Gastrocnemius medialis (tissue), 4 donors: ENCODE measurements around the gene EIF3M. TPM values are rescaled to one million over a fixed set of nuclear protein-coding genes. Genes with fewer than 3 reads are reported as not detected.

Experiments used
- ATAC-seq, 2 donors: fragments of 150-250 bp; one replicate each; pipeline ENCODE4 v1.9.1; 2016
- DNase-seq, 2 donors: peaks; one replicate each; pipeline ENCODE4 v3.0.0-alpha.2; 2019
- H3K27ac ChIP-seq, 4 donors: fragments of 200-600 bp; sonication (generic); 1 replicate in 1 of 4; 2 replicates in 3 of 4; pipeline ENCODE4 v1.5.1; 2016 to 2018; ENCODE audit warnings: mild to moderate bottlenecking in 2 of 4, moderate library complexity in 1 of 4
- H3K27me3 ChIP-seq, 3 donors: fragments of 200-600 bp; sonication (generic) in 2 of 3; 1 replicate in 1 of 3; 2 replicates in 2 of 3; pipeline versions ENCODE4 v1.5.1 to v1.6.0; 2016 to 2019; ENCODE audit warnings: mild to moderate bottlenecking in 1 of 3, moderate library complexity in 1 of 3
- H3K36me3 ChIP-seq, 2 donors: fragments of 200-600 bp; sonication (generic) in 1 of 2; one replicate each; pipeline ENCODE4 v1.5.1; 2017 to 2018
- H3K4me1 ChIP-seq, 2 donors: fragments of 200-600 bp; sonication (generic) in 1 of 2; one replicate each; pipeline ENCODE4 v1.5.1; 2016 to 2017; ENCODE audit warnings: mild to moderate bottlenecking in 2 of 2
- H3K4me3 ChIP-seq, 4 donors: fragments of 200-600 bp; sonication (generic) in 3 of 4; 1 replicate in 1 of 4; 2 replicates in 3 of 4; pipeline ENCODE4 v1.5.1; 2016 to 2019; ENCODE audit warnings: mild to moderate bottlenecking in 2 of 4
- H3K9me3 ChIP-seq, 3 donors: fragments of 200-600 bp; sonication (generic) in 2 of 3; 1 replicate in 1 of 3; 2 replicates in 2 of 3; pipeline ENCODE4 v1.5.1; 2016 to 2019
- CTCF ChIP-seq, 5 experiments: fragments of 450-650 bp in 3 of 5; fragments of 200-600 bp in 2 of 5; sonication (generic) in 2 of 5; IDR thresholded peaks in 4 of 5; conservative IDR thresholded peaks in 1 of 5; 1 replicate in 4 of 5; 2 replicates in 1 of 5; pipeline ENCODE4 v1.5.1; 2016 to 2019; ENCODE audit warnings: antibody characterized with exemption in 5 of 5, mild to moderate bottlenecking in 3 of 5, moderate library complexity in 3 of 5
- POLR2A ChIP-seq, 2 donors: fragments of 450-650 bp; IDR thresholded peaks; one replicate each; pipeline ENCODE4 v1.6.1; 2017; ENCODE audit warnings: antibody characterized with exemption in 2 of 2, mild to moderate bottlenecking in 2 of 2, moderate library complexity in 2 of 2
- in situ Hi-C, 4 donors: fragments of 200-750 bp; cut with MboI; loops; one replicate each; pipeline versions ENCODE4 v1.15.0 to v1.8.0; 2017; ENCODE audit warnings: low sequenced_read_pairs in 4 of 4
- intact Hi-C: fragments of 100-400 bp; cut with DNase I; formaldehyde crosslinking; loops from one replicate; pipeline ENCODE4 v1.15.1; 2023; ENCODE audit warnings: low total_unique reads
- total RNA-seq, 4 donors: library from RNA; depleted of rRNA; stranded (reverse); fragments of >200 nt; gene quantifications; one replicate each; pipeline versions ENCODE4 v1.1.0 to v1.2.3, GENCODE V29; 2016

EIF3M gene
- total RNA-seq, 4 donors from 2014 or later = 335 to 393 (median 355) TPM

- ATAC-seq = no peak
- in situ Hi-C loops (no loop called here), intact Hi-C loops (no loop called here)
- DNase-seq = no peak
- H3K9me3 ChIP-seq = no peaks in the 10 kb centered on the region
- no peaks in the 10 kb centered on the region for H3K4me1 ChIP-seq
- TF ChIP-seq POLR2A (IDR thresholded peaks at IDR 0.05) (no peak), CTCF (IDR thresholded peaks at IDR 0.05 in 4 of 5, conservative IDR thresholded peaks at IDR 0.05 in 1 of 5) (no peak)
- H3K27ac ChIP-seq = no peak overlapping the region
- no peak overlapping the region for H3K4me3 ChIP-seq
- no peaks in the 10 kb centered on the region for H3K36me3 ChIP-seq
- H3K27me3 ChIP-seq = peaks cover 0 to 6% (median 0%) of the 10 kb centered on the region in 3 donors
Measured at GRCh38 chr11:32574421-32574820, 9.2 kb upstream of the EIF3M start.

- TF ChIP-seq CTCF (IDR thresholded peaks at IDR 0.05 in 4 of 5, conservative IDR thresholded peaks at IDR 0.05 in 1 of 5) (no peak), POLR2A (IDR thresholded peaks at IDR 0.05) (no peak)
- Histone ChIP-seq H3K36me3 (no peaks in the 10 kb centered on the region), H3K27ac (no peak overlapping the region), H3K27me3 (peaks cover 0 to 6% (median 0%) of the 10 kb centered on the region in 3 donors), H3K4me3 (no peak overlapping the region), H3K9me3 (no peaks in the 10 kb centered on the region), H3K4me1 (no peaks in the 10 kb centered on the region)
- no peak for DNase-seq
- no peak for ATAC-seq
- in situ Hi-C loops (loop anchor here in 3 of 4 donors (25.0 kb wide), 3 partner anchors 312 to 587 kb away; partner anchors contain the start of genes CSTF3 (in 2 of the 3), QSER1 (in 1 of the 3) and TCP11L1 (in 1 of the 3)), intact Hi-C loops (no loop called here)
Measured at GRCh38 chr11:32575070-32575469, 8.6 kb upstream of the EIF3M start.

- TF ChIP-seq POLR2A (IDR thresholded peaks at IDR 0.05) (no peak), CTCF (IDR thresholded peaks at IDR 0.05 in 4 of 5, conservative IDR thresholded peaks at IDR 0.05 in 1 of 5) (no peak)
- ATAC-seq (no peak), DNase-seq (no peak)
- Histone ChIP-seq H3K4me1 (no peaks in the 10 kb centered on the region), H3K27me3 (peaks cover 0 to 6% (median 0%) of the 10 kb centered on the region in 3 donors), H3K36me3 (no peaks in the 10 kb centered on the region), H3K27ac (no peak overlapping the region), H3K9me3 (no peaks in the 10 kb centered on the region), H3K4me3 (no peak overlapping the region)
- in situ Hi-C loops (loop anchor here in 3 of 4 donors (25.0 kb wide), 3 partner anchors 311 to 586 kb away; partner anchors contain the start of genes CSTF3 (in 2 of the 3), QSER1 (in 1 of the 3) and TCP11L1 (in 1 of the 3)), intact Hi-C loops (no loop called here)
Measured at GRCh38 chr11:32576456-32576855, 7.2 kb upstream of the EIF3M start.

- Histone ChIP-seq H3K27ac (no peak overlapping the region), H3K36me3 (no peaks in the 10 kb centered on the region), H3K27me3 (peaks cover 0 to 6% (median 0%) of the 10 kb centered on the region in 3 donors), H3K4me1 (peaks cover 10 to 14% of the 10 kb centered on the region in 2 donors), H3K4me3 (no peak overlapping the region), H3K9me3 (no peaks in the 10 kb centered on the region)
- DNase-seq (no peak), ATAC-seq (no peak)
- in situ Hi-C loops (loop anchor here in 3 of 4 donors (25.0 kb wide), 3 partner anchors 306 to 581 kb away; partner anchors contain the start of genes CSTF3 (in 2 of the 3), QSER1 (in 1 of the 3) and TCP11L1 (in 1 of the 3)), intact Hi-C loops (loop anchor here (5.0 to 10.0 kb wide), 2 partner anchors 311 to 584 kb away; partner anchors contain the start of genes CSTF3 and QSER1)
- TF ChIP-seq POLR2A (IDR thresholded peaks at IDR 0.05) (no peak), CTCF (IDR thresholded peaks at IDR 0.05 in 4 of 5, conservative IDR thresholded peaks at IDR 0.05 in 1 of 5) (no peak)
Measured at GRCh38 chr11:32580967-32581366, 2.7 kb upstream of the EIF3M start.
